ENCODE results near the gene DDOST. TPM values are rescaled to one million over a fixed set of nuclear protein-coding genes. Genes with fewer than 3 reads are reported as not detected.
A peak's percentile ranks its signal among the peaks of the same experiment; 100 is the strongest.

DDOST gene
- total RNA-seq, 1 donor from 2014 or later = 179 TPM

DNA sequence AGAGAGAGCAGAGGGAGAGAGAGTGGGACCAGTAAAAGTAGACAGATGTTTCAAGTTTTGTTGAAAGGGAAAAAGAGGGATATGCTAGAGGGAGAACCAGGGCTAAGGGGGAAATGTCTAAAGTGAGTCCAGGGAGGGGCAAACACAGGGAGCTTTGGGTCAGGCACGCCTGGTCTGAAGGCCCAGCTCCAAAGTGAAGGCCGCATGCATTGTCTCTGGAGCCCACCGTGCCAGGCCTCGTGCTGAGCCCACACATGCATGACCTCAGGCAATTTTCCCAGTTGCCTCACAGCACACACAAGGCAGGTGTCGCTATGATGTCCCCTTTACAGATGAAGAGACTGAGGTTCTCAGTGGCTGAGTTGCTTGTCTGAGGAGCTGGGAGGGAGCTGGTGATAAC, 40.7 kb upstream of the DDOST start:
- DNase-seq (ENCODE audit: low read depth, low spot score) = no peak
- Mint-ChIP-seq H3K4me3 (no peak overlapping the region), H3K36me3 (ENCODE audit: low read depth) (no peaks in the 10 kb centered on the region), H3K4me1 (peaks cover 8% of the 10 kb centered on the region), H3K27me3 (ENCODE audit: low read depth) (no peaks in the 10 kb centered on the region), H3K9me3 (no peaks in the 10 kb centered on the region), H3K27ac (ENCODE audit: unreplicated experiment) (peak overlapping the region; percentile 64)
- TF ChIP-seq, protein P1, sequence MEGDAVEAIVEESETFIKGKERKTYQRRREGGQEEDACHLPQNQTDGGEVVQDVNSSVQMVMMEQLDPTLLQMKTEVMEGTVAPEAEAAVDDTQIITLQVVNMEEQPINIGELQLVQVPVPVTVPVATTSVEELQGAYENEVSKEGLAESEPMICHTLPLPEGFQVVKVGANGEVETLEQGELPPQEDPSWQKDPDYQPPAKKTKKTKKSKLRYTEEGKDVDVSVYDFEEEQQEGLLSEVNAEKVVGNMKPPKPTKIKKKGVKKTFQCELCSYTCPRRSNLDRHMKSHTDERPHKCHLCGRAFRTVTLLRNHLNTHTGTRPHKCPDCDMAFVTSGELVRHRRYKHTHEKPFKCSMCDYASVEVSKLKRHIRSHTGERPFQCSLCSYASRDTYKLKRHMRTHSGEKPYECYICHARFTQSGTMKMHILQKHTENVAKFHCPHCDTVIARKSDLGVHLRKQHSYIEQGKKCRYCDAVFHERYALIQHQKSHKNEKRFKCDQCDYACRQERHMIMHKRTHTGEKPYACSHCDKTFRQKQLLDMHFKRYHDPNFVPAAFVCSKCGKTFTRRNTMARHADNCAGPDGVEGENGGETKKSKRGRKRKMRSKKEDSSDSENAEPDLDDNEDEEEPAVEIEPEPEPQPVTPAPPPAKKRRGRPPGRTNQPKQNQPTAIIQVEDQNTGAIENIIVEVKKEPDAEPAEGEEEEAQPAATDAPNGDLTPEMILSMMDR (conservative IDR thresholded peaks at IDR 0.05) = no peak

DNA sequence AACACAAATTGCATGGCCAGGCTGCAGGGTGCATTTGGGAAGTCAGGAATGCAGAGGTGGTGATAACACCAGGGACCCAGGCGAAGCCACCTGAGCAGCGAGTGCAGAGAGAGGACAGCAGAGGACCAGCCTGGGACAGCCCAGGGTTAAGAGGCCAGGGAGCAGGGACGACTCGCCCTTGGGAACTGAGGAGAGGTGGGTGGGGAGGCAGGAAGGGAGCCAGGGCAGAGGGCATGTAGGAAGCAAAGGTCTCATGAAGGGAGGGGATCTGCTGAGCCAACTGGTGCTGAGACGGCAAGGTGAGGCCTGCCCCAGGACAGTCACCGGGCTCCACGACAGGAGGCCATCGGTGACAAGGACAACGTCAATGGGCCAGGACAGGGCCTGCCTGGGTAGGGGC, 40.3 kb upstream of the DDOST start:
- Mint-ChIP-seq H3K36me3 (ENCODE audit: low read depth) (no peaks in the 10 kb centered on the region), H3K4me3 (no peak overlapping the region), H3K4me1 (peaks cover 11% of the 10 kb centered on the region), H3K9me3 (no peaks in the 10 kb centered on the region), H3K27me3 (ENCODE audit: low read depth) (no peaks in the 10 kb centered on the region), H3K27ac (ENCODE audit: unreplicated experiment) (peak overlapping the region; percentile 64)
- no peak for DNase-seq (ENCODE audit: low read depth, low spot score)
- TF ChIP-seq, protein P1 (conservative IDR thresholded peaks at IDR 0.05) = no peak

DNA sequence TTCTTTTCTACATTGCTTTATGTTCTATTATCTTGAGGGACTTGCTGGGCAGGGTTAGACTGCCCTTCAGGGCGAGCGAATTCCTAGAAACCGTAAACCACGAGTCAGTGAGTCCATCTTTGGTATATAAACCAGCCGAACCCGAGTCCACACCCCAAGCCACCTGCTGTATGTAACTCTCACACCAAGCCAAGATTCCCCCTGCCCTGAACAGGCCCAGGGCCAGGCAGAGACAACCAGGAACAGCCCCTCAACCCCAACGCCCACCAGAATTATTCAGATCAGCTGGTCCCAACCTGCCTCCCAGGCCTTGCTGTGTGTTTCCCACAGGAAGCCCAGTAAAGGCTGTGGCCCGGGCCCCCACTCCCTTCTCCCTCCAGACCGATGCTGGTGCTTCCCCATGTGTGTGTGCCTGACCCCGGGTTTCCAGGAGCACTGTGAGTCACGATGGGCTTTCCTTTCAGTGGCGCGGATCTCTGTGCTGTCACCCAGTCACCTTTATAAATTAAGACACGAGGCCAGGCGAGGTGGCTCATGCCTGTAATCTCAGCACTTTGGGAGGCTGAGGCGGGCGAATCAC, 39.6 kb upstream of the DDOST start:
- TF ChIP-seq, protein P1 (conservative IDR thresholded peaks at IDR 0.05) = no peak
- Mint-ChIP-seq H3K4me3 (no peak overlapping the region), H3K9me3 (no peaks in the 10 kb centered on the region), H3K27ac (ENCODE audit: unreplicated experiment) (no peak overlapping the region), H3K36me3 (ENCODE audit: low read depth) (no peaks in the 10 kb centered on the region), H3K27me3 (ENCODE audit: low read depth) (no peaks in the 10 kb centered on the region), H3K4me1 (peaks cover 15% of the 10 kb centered on the region)
- DNase-seq (ENCODE audit: low read depth, low spot score) = no peak

DNA sequence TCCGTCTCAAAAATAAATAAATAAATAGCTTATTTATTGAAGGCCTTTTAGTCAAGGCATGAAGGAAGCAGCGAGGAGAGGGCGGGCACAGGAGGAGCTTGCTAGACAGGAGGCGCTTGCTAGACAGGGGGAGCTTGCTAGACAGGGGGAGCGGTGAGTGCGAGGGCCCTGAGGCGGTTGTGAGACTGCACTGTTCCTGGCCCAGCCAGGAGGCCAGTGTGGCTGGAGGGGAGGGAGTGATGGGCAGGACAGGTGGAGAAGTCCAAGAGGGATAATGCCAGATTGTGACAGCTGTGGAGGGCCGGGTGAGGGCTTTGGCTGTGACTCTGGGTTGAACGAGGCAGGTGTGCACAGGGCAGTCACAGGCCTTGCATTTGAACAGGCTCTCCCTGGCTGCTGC, 38.4 kb upstream of the DDOST start:
- no peak for DNase-seq (ENCODE audit: low read depth, low spot score)
- no peaks in the 10 kb centered on the region for H3K36me3 Mint-ChIP-seq (ENCODE audit: low read depth)
- H3K27ac Mint-ChIP-seq (ENCODE audit: unreplicated experiment) = peak overlapping the region; percentile 43
- H3K27me3 Mint-ChIP-seq (ENCODE audit: low read depth) = no peaks in the 10 kb centered on the region
- TF ChIP-seq, protein P1 (conservative IDR thresholded peaks at IDR 0.05) = no peak
- H3K9me3 Mint-ChIP-seq = no peaks in the 10 kb centered on the region
- no peak overlapping the region for H3K4me3 Mint-ChIP-seq
- H3K4me1 Mint-ChIP-seq = peaks cover 15% of the 10 kb centered on the region

DNA sequence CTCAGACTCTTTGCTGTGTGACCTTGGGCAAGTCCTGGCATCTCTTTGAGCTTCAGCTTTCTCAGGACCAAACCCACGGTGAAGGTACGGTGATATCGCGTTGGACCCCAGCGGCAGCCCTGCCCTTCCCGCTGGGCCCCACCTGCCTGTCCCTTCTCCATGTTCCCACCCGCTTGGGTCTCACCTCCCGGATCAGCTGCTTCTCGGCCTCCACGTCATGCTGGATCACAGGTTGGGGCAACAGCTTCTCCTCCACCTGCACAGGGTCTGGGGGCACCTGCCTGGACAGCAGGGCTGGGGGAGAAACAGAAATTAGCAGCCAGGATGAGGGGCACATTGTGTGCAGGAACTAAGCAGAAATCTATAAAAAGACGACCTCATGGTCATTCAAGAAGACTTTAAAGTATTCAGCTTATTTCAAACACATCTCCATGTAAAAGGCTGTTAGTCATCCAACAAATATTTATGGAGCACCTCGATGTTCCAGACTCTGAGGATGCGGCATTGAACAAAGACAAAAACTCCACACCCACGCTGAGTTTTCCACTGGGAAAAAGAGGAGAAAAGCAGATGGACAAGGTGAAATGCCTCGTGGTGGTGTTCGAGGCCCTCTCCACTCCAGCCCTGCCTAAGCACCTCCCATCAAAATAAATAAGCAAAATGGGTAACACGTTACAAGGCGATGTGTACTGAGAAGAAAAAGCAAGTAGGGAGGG, 37.2 kb upstream of the DDOST start:
- Mint-ChIP-seq H3K27ac (ENCODE audit: unreplicated experiment) (no peak overlapping the region), H3K4me3 (no peak overlapping the region), H3K9me3 (no peaks in the 10 kb centered on the region), H3K36me3 (ENCODE audit: low read depth) (no peaks in the 10 kb centered on the region), H3K27me3 (ENCODE audit: low read depth) (no peaks in the 10 kb centered on the region), H3K4me1 (peaks cover 15% of the 10 kb centered on the region)
- TF ChIP-seq, protein P1 (conservative IDR thresholded peaks at IDR 0.05) = no peak
- no peak for DNase-seq (ENCODE audit: low read depth, low spot score)
